ENCODE results near the gene CALU.

Gene CALU

GRCh38 chr7:128814499-128814898 is 75.3 kb downstream of the CALU start:
- DNase-seq: no peak

GRCh38 chr7:128815289-128815942 is 76.3 kb downstream of the CALU start:
- DNase-seq: no peak

DNA sequence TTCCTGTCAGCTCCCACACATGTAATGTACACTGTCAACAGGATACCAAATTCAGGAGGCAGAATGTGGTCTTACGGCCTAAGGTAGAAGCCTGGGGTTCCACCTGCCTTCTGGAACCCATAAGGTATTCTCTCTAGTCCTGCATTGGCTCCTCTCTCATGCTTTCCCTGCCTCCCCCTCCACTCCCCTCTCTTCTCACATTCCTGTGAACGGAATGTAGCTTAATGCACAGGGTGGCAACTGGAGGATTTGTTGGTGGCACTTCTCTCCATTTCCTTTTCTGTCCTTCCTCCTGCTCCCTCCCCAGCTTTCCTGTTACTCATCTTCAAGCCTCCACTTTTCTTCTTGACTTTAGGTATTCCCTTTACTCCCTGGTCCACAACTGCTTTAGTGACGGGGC is 79.5 kb downstream of the CALU start:
- no peak for DNase-seq
